SH-SY5Y (cell line): ENCODE measurements around the gene GRM8.

Experiments used
- GATA2 ChIP-seq: IDR thresholded peaks from 2 replicates; pipeline ENCODE4 v1.6.1; 2011; ENCODE audit warnings: mild to moderate bottlenecking, low read depth, low read length
- GATA3 ChIP-seq: IDR thresholded peaks from 2 replicates; pipeline ENCODE4 v1.6.1; 2011; ENCODE audit warnings: low read depth, mild to moderate bottlenecking, low read length, moderate library complexity

DNA sequence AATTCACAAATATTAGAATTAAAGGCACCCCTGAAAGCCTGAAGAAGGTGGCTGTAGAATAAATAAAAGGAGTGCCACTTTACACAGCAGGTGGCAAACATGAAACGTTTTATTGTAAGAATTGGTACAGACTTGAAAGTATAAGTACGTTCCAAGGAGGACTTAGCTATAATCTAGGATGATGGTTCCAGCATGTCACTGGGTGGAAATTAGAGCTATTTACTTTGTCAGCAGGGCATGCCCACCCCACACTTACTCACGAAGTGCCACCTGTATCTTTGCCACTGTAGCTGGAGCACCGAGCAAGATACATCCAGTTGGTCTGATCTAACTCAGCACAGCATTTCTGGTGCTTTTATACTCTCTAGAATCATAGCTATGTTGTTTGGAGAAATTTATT lies 97.8 kb downstream of the GRM8 start:
- TF ChIP-seq GATA3 (no peak), GATA2 (no peak)
